Pulmonary artery endothelial cell (primary cell): Measurements from ENCODE around the gene FOXA1. TPM values are rescaled to one million over a fixed set of nuclear protein-coding genes. Genes with fewer than 3 reads are reported as not detected.

Experiments
- DNase-seq: peaks from one replicate; pipeline ENCODE4 v3.0.0-alpha.2; 2011; ENCODE audit warnings: low read depth, low spot score
- total RNA-seq: library from RNA; depleted of rRNA; stranded (reverse); fragments of >200 nt; gene quantifications from 2 replicates; pipeline ENCODE4 v1.2.3, GENCODE V29; 2014

FOXA1 gene
- total RNA-seq, 1 donor from 2014 or later = 0.07 TPM

- no peak for DNase-seq
Observed at GRCh38 chr14:37589715-37590427, 5.2 kb downstream of the FOXA1 start.

DNA sequence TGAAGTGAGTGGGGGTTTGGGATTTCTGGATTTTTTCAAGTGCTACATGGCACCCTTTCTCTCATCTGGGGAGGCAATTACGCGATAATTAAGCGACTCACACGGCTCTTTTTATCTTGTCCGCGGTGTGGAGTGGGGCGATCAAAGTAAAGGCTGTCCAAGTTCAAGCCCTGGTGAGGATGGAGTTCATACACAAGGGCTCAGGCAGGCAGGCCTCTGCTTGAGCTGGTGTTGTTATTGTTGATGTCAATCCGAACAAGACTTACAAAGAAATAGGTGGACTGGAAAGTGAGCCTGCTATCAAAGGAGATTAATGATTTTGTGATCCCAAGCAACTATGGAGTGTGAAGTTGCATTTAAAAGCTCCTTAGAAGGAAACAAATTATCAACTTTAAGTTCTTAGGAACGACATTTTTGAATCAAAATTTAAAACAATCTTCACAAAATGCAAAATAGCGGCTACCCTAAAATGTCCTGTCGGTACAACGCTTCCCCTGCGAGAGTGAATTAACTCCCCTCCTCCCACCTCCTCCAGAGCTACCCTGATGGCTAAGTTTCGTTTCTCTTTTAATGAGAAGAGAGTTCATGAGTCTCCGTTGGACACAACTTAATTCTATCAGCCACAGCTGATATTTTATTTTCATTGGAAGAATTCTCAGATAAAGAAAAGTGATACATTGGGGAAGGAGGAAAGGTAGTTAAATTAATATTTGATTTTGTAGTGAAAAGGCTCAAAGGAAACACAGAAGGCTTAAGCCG is 5.9 kb downstream of the FOXA1 start:
- DNase-seq = no peak

DNA sequence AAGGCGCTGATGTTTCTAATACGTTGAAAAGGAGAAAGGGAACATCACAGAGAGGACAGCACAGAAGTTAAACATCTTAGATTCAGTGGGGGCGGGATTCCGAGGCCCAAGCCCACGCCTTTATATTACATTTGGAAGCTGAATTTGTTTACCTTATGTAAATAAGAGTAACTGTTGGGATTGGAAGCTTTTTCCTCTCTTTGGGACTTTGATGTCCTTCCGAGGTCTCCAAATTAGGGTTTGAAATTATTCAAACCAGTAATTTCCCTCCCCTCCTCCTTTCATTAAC is 6.4 kb downstream of the FOXA1 start:
- no peak for DNase-seq

- no peak for DNase-seq
Observed at GRCh38 chr14:37587881-37588666, 7.0 kb downstream of the FOXA1 start.

- DNase-seq = no peak
Observed at GRCh38 chr14:37587131-37587803, 7.8 kb downstream of the FOXA1 start.

DNA sequence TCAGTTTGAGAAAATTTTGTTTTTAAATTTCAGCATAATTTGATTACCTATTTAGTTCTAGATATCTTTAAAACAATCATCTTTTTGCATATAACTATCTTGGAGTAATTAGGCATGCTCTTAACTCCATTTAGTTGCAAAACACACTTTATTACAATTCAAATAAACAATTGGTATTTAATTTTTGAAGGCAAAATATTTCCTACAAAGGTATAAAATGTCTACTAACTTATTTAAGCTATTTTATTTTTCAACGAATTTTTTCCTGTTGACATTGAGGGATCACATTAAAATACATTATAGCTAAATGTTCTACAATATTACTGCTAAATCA is 8.3 kb downstream of the FOXA1 start:
- no peak for DNase-seq

DNA sequence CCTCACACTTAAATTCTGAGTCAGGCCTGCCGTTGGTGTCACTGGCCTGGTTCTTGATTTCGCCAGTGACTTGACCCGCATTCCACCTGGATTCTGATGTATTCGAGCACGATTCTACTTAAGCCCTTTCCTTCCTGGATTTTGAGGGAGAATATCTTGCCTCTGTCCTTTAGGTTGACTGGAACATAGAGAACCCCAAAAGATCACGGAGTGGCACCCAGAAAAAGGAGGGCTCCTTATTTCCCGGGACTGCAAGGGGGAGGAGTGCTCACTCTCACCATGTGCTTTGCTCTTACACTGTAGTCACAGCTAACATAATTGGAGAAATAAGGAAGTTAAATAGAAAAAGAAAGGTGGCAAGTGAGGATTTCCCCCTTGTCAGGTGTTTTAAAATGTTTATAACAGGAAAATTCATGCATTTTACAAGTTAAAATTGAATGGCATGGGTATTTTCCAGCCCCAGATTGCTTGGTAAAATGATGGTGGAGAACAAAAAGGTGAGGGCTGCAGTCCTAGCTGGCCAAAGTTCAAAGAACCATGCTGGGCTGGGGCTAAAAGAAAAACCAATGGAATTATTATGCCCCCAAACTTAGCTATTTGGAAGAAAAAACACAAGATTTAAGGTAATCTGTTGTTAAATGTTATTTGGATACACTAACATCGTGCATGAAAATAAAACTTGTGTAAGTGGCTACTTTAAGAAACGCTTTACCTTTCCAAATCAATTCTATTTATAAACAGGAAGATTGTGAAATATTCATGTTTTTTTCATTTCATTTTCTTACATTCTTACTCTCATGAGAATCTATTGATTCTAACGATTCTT is 8.9 kb downstream of the FOXA1 start:
- DNase-seq = no peak

- no peak for DNase-seq
Observed at GRCh38 chr14:37585101-37585511, 9.9 kb downstream of the FOXA1 start.

- no peak for DNase-seq
Observed at GRCh38 chr14:37584211-37585100, 10.6 kb downstream of the FOXA1 start.

GRCh38 chr14:37583358-37584210 is 11.5 kb downstream of the FOXA1 start:
- DNase-seq = no peak

DNA sequence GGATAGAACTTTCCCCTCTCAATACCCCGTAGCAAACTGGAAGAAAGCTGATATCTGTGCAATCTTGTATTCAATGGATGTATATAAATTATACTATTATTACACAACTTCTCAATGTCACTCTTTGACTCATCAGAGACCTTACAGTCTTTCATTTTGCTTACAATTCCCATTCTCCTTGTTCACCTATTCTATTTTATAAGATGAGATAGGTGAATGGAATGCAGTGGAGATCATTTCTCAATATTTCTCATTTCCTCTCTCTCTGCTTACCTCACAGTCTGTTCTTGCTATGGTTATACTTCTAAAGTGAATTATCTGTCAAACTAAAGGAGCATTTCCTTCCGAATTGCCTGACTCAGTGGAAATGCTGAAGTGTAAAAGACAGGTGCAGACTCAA is 14.9 kb downstream of the FOXA1 start:
- no peak for DNase-seq

- DNase-seq = no peak
Observed at GRCh38 chr14:37579274-37579673, 15.8 kb downstream of the FOXA1 start.

DNA sequence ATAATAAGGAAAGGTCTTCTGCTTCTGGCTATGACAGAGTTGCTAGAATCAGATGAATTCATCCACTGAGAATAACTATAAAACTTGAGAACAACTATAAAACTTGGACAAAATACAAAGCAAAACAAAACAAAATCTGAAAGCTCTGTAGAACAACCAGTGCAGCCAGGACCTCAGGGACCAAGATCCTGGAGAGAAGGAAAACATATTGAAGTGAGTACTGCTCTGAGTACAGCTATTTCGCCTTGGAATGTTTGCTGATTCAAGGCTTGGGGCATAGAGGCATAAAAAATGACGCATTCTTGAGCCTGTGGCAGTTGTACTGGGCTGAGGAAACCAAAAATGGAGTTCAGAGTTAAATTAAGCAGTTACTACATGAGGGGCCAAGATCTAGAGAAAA is 21.7 kb downstream of the FOXA1 start:
- no peak for DNase-seq

DNA sequence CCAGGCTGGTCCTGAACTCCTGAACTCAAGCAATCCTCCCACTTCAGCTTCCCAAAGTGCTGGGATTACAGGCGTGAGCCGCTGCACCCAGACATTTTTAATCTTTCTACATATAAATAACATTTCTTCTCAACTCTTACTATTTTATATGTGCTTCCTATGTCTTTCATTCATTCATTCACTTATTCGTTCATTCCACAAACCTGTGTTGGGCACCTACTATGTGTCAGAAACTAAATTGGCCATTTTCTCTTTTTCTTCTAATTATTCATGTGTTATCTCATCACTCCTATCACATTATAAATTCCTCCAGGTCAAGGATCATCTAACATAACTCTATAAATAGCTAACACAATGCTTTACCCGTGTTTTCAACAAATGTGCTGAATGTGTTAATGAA is 23.7 kb downstream of the FOXA1 start:
- no peak for DNase-seq

DNA sequence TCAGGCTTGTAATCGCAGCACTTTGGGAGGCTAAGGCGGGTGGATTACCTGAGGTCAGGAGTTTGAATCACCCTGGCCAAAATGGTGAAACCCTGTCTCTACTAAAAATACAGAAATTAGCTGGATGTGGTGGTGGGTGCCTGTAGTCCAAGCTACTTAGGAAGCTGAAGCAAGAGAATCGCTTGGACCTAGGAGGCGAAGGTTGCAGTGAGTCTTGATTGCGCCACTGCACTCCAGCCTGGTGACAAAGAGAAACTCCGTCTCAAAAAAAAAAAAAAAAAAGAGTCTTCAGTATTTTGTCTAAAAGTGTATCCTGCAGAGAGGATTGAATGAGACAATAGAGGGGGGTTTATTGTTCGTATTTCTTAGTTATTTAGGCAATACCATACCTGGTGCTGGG is 25.3 kb downstream of the FOXA1 start:
- no peak for DNase-seq

- DNase-seq = peak; percentile 22
Observed at GRCh38 chr14:37566811-37567371, 28.2 kb downstream of the FOXA1 start.

DNA sequence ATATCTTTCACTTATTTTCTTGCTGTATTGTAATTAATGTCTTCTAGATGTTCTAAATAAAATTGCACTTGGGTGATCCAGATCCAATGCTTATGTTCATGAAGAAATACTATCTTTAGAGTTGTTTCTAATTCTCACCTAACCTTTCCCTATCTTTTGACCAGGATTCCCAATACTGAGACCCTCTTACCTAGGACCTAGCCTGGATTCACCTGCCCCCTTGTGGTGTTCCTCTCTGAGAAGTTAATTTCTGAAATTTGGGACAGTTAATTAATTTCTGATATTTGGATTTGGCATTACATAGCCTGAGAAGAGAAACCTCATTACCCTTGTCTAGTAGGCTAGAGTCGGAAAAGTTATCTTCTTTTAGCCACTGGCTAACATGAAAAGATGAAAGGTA is 29.5 kb downstream of the FOXA1 start:
- no peak for DNase-seq

DNA sequence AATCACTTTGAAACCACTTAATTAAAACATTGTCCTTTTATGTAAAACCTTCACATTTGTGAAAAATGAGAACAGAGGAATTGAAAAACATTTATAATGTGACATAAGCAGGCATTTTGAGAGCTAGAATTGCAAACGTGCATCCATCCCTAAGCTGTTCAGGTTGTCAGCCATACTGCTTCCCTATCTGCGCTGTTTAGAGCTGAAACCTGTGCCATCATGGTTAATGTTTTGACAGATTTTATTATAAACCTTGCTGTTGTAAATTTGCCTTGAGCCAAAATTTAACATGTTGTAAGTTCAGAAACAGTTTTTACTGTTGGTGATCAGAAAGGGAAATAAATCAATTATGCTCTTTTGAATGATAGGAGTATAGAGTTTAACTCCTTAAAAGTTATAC is 31.9 kb downstream of the FOXA1 start:
- DNase-seq = no peak

DNA sequence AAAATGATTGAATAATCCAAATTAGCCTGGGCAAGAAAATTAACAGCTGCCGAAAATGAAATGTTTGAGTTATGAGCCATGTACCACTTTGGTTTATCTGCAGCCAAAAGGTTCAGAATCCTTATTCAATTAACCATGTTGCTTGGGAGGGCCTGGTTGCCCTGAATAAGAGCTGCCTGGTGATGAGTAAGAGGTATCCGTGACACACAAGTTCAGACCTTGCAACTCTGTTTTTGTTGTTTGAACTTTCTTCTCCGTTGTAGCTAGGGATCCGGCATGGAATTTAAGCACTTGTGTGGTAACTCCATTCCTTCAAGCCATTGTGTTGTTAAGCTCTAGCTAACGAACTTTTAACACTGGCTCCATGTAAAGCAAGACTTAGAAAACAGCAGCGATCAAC is 35.7 kb downstream of the FOXA1 start:
- no peak for DNase-seq
